ENCODE results near the gene SLC12A4. TPM values are rescaled to one million over a fixed set of nuclear protein-coding genes. Genes with fewer than 3 reads are reported as not detected.

Gene SLC12A4
- total RNA-seq, 1 donor from 2014 or later: 44.2 TPM

GRCh38 chr16:67964477-67965131 is 3.8 kb downstream of the SLC12A4 start:
- DNase-seq (ENCODE audit: low spot score): no peak
- Mint-ChIP-seq H3K4me3 (ENCODE audit: unreplicated experiment) (no peak overlapping the region), H3K27me3 (ENCODE audit: unreplicated experiment) (peaks cover 26% of the 10 kb centered on the region), H3K9me3 (ENCODE audit: unreplicated experiment) (no peaks in the 10 kb centered on the region), H3K4me1 (ENCODE audit: unreplicated experiment) (peaks cover 28% of the 10 kb centered on the region), H3K27ac (ENCODE audit: unreplicated experiment) (no peak overlapping the region), H3K36me3 (ENCODE audit: low read depth, unreplicated experiment) (peaks cover 30% of the 10 kb centered on the region)
- no peak for TF ChIP-seq CTCF (IDR thresholded peaks at IDR 0.05; ENCODE audit: unreplicated experiment)

GRCh38 chr16:67963662-67964321 is 4.6 kb downstream of the SLC12A4 start:
- peaks cover 25% of the 10 kb centered on the region for H3K4me1 Mint-ChIP-seq (ENCODE audit: unreplicated experiment)
- peaks cover 23% of the 10 kb centered on the region for H3K27me3 Mint-ChIP-seq (ENCODE audit: unreplicated experiment)
- TF ChIP-seq CTCF (IDR thresholded peaks at IDR 0.05; ENCODE audit: unreplicated experiment): no peak
- no peaks in the 10 kb centered on the region for H3K9me3 Mint-ChIP-seq (ENCODE audit: unreplicated experiment)
- DNase-seq (ENCODE audit: low spot score): no peak
- H3K36me3 Mint-ChIP-seq (ENCODE audit: low read depth, unreplicated experiment): peaks cover 27% of the 10 kb centered on the region
- H3K4me3 Mint-ChIP-seq (ENCODE audit: unreplicated experiment): no peak overlapping the region
- no peak overlapping the region for H3K27ac Mint-ChIP-seq (ENCODE audit: unreplicated experiment)

DNA sequence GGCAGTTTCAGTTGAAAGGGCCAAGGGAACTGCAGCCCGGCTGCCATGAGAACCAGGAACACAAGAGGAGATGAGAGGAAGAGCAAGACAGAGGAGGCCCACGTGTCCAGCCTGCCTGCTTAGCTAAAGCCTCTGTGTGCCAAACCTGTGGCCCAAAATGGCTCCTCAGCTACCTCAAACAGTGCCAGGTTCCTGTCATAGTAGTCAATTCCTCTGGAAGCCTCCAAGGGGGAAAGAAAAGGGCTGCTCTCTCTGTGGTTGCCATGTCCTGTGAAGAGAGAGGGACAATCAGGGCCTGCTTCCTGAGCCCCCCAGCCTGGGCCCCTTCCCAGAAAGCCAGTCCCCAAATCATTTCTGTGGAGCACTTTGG is 5.2 kb downstream of the SLC12A4 start:
- H3K9me3 Mint-ChIP-seq (ENCODE audit: unreplicated experiment): no peaks in the 10 kb centered on the region
- peaks cover 25% of the 10 kb centered on the region for H3K4me1 Mint-ChIP-seq (ENCODE audit: unreplicated experiment)
- DNase-seq (ENCODE audit: low spot score): no peak
- H3K4me3 Mint-ChIP-seq (ENCODE audit: unreplicated experiment): no peak overlapping the region
- peak overlapping the region; percentile 9 for H3K27ac Mint-ChIP-seq (ENCODE audit: unreplicated experiment)
- H3K36me3 Mint-ChIP-seq (ENCODE audit: low read depth, unreplicated experiment): peaks cover 31% of the 10 kb centered on the region
- no peak for TF ChIP-seq CTCF (IDR thresholded peaks at IDR 0.05; ENCODE audit: unreplicated experiment)
- peaks cover 24% of the 10 kb centered on the region for H3K27me3 Mint-ChIP-seq (ENCODE audit: unreplicated experiment)

- Mint-ChIP-seq H3K36me3 (ENCODE audit: low read depth, unreplicated experiment) (peaks cover 37% of the 10 kb centered on the region), H3K27ac (ENCODE audit: unreplicated experiment) (no peak overlapping the region)
Observed at GRCh38 chr16:67962135-67962534, 6.3 kb downstream of the SLC12A4 start.

More at GRCh38 chr16:67962135-67962534, 6.3 kb downstream of the SLC12A4 start:
- TF ChIP-seq CTCF (IDR thresholded peaks at IDR 0.05; ENCODE audit: unreplicated experiment): no peak
- H3K9me3 Mint-ChIP-seq (ENCODE audit: unreplicated experiment): no peaks in the 10 kb centered on the region
- DNase-seq (ENCODE audit: low spot score): no peak
- H3K27me3 Mint-ChIP-seq (ENCODE audit: unreplicated experiment): peaks cover 20% of the 10 kb centered on the region
- H3K4me1 Mint-ChIP-seq (ENCODE audit: unreplicated experiment): peaks cover 20% of the 10 kb centered on the region
- H3K4me3 Mint-ChIP-seq (ENCODE audit: unreplicated experiment): no peak overlapping the region
